PC-3 (cell line): ENCODE data around the gene LRCH4. TPM values are rescaled to one million over a fixed set of nuclear protein-coding genes. Genes with fewer than 3 reads are reported as not detected.

Experiments
- ATAC-seq: fragments of 200-7000 bp; cut with Tn5 transposase; 2 replicates; pipeline ENCODE4 v1.9.1; 2020; ENCODE audit warnings: mild to moderate bottlenecking, moderate library complexity
- BruUV-seq: library from RNA; stranded (reverse); fragments of 400-500 nt; replicated peaks from 2 replicates; lab custom pipeline; 2021; lab: Mats Ljungman, UMichigan
- CTCF ChIA-PET: fragments of 300-600 bp; sonication (Branson Sonifier 250); formaldehyde crosslinking; loops from one replicate; lab custom pipeline; 2022; ENCODE audit warnings: antibody characterized with exemption; lab: Charles Lee
- POLR2A ChIA-PET: fragments of 300-600 bp; sonication (Branson Sonifier 250); formaldehyde crosslinking; loops from one replicate; lab custom pipeline; 2022; ENCODE audit warnings: antibody characterized with exemption; ENCODE audit not compliant: unreplicated experiment; lab: Charles Lee
- DNase-seq: peaks from one replicate; pipeline ENCODE4 v3.0.0-alpha.2; 2015
- H2AFZ ChIP-seq: fragments of 300-600 bp; sonication (generic); 2 replicates; pipeline ENCODE4 v1.6.0; 2016; ENCODE audit warnings: antibody characterized with exemption, low read length
- H3F3A ChIP-seq: fragments of 300-600 bp; sonication (generic); one replicate; pipeline ENCODE4 v1.6.0; 2017; ENCODE audit warnings: antibody characterized with exemption, low read length, control low read depth, mild to moderate bottlenecking; ENCODE audit not compliant: unreplicated experiment
- H3K27ac ChIP-seq: fragments of 300-600 bp; sonication (generic); 2 replicates; pipeline ENCODE4 v1.5.1; 2016; ENCODE audit warnings: mild to moderate bottlenecking, low read length
- H3K27me3 ChIP-seq: fragments of 300-600 bp; sonication (generic); 2 replicates; pipeline ENCODE4 v1.6.1; 2016; ENCODE audit warnings: low read length, mixed read lengths
- H3K36me3 ChIP-seq: fragments of 300-600 bp; sonication (generic); 2 replicates; pipeline ENCODE4 v1.6.1; 2016; ENCODE audit warnings: low read depth, mixed run types, low read length, mixed read lengths
- H3K4me1 ChIP-seq: fragments of 300-600 bp; sonication (generic); 2 replicates; pipeline ENCODE4 v1.5.1; 2016; ENCODE audit warnings: low read length; ENCODE audit not compliant: insufficient read depth
- H3K4me2 ChIP-seq: fragments of 300-600 bp; sonication (generic); 2 replicates; pipeline ENCODE4 v1.6.0; 2016; ENCODE audit warnings: low read length
- H3K4me3 ChIP-seq: fragments of 300-600 bp; sonication (generic); 2 replicates; pipeline ENCODE4 v1.5.1; 2016; ENCODE audit warnings: mild to moderate bottlenecking, low read length, mixed read lengths
- H3K79me2 ChIP-seq: fragments of 300-600 bp; sonication (generic); 2 replicates; pipeline ENCODE4 v1.6.1; 2017; ENCODE audit warnings: low read length, mixed read lengths
- H3K9ac ChIP-seq: fragments of 300-600 bp; sonication (generic); 2 replicates; pipeline ENCODE4 v1.6.0; 2016; ENCODE audit warnings: mild to moderate bottlenecking, low read length
- H3K9me2 ChIP-seq: fragments of 300-600 bp; sonication (generic); replicated peaks from 2 replicates; pipeline ENCODE4 v1.6.1; 2016; ENCODE audit warnings: mixed run types, low read length, mixed read lengths
- H3K9me3 ChIP-seq: fragments of 300-600 bp; sonication (generic); 2 replicates; pipeline ENCODE4 v1.6.1; 2016; ENCODE audit warnings: low read length, mixed read lengths
- H4K20me1 ChIP-seq: fragments of 300-600 bp; sonication (generic); 2 replicates; pipeline ENCODE4 v1.6.1; 2016; ENCODE audit warnings: low read length, mixed read lengths
- CTCF ChIP-seq: fragments of 300-600 bp; sonication (generic); conservative IDR thresholded peaks from 2 replicates; pipeline ENCODE4 v1.5.1; 2017; ENCODE audit warnings: antibody characterized with exemption, low read depth, mild to moderate bottlenecking, low read length
- EZH2 ChIP-seq: fragments of 300-600 bp; sonication (generic); IDR thresholded peaks from one replicate; pipeline ENCODE4 v1.6.1; 2017; ENCODE audit warnings: antibody characterized with exemption, mild to moderate bottlenecking, low read length; ENCODE audit not compliant: unreplicated experiment
- EZH2phosphoT487 ChIP-seq: fragments of 300-600 bp; sonication (generic); IDR thresholded peaks from 2 replicates; pipeline ENCODE4 v1.6.1; 2018; ENCODE audit warnings: mild to moderate bottlenecking, antibody characterized with exemption, low read length, borderline replicate concordance
- intact Hi-C: fragments of 100-400 bp; cut with micrococcal nuclease; formaldehyde crosslinking; loops from 2 replicates; pipeline ENCODE4 v1.9.0; 2023
- total RNA-seq: library from RNA; depleted of rRNA; stranded (reverse); fragments of >200 nt; gene quantifications from 2 replicates; pipeline ENCODE4 v1.2.3, GENCODE V29; 2014

LRCH4 gene
- total RNA-seq, 1 experiment from 2014 or later = 15.6 TPM

DNA sequence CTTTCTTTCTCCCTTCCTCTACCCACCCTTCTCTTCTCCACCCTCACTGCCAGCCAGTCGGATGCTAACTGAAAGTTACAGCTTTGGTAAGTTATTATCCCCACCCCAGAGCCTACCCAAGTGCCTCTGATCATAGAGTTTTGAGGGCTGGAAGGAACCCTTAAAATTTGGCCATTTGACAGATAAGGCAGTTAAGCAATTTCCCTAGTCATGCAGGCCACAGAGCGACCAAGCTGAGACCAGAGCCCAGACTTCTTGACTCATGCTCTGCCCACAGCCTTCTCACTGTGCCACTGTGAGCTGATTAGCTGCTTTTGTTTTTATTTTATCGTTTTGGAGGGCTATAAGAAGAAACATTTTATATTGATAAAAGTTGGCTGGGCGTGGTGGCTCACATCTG, 29.4 kb downstream of the LRCH4 start:
- Histone ChIP-seq H3F3A (no peaks in the 10 kb centered on the region), H3K4me1 (no peaks in the 10 kb centered on the region), H2AFZ (no peak overlapping the region), H3K4me3 (no peak overlapping the region), H3K9me2 (no peaks in the 10 kb centered on the region), H3K9ac (no peak overlapping the region), H3K9me3 (no peaks in the 10 kb centered on the region), H3K4me2 (no peak overlapping the region), H3K79me2 (no peaks in the 10 kb centered on the region), H3K36me3 (0 out of 2 replicates have a peak, but pooled peaks cover 4% of the 10 kb centered on the region), H4K20me1 (no peaks in the 10 kb centered on the region), H3K27ac (no peak overlapping the region), H3K27me3 (no peaks in the 10 kb centered on the region)
- no TSS peak for BruUV-seq
- ChIA-PET POLR2A (no interaction called here), CTCF (no interaction called here)
- DNase-seq (no peak), ATAC-seq (no peak)
- TF ChIP-seq EZH2phosphoT487 (no peak), EZH2 (no peak), CTCF (no peak)
- intact Hi-C loops = no loop called here

DNA sequence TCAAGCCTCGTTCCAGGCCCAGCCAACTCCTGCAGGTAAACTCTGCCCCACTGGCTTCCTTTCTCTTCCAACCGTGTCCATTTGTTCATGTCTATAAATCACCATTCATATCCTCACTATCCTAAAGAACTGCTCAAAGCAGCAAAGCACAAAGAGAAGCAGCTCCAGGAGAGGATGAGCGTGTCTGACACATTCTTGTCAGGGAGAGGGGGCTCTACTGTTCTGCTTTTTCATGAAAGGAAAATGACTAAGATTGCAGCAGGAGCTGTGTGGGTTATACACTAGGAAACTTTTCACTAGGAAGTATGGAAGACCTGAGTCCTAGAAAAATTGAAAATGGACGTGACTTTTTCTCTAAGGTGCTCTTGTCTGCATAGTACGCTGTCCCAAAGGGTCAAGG, 30.2 kb downstream of the LRCH4 start:
- BruUV-seq = TSS peak; percentile 15
- Histone ChIP-seq H3K9ac (no peak overlapping the region), H3K79me2 (no peaks in the 10 kb centered on the region), H3K36me3 (0 out of 2 replicates have a peak, but pooled peaks cover 4% of the 10 kb centered on the region), H3F3A (no peaks in the 10 kb centered on the region), H2AFZ (no peak overlapping the region), H3K4me3 (no peak overlapping the region), H3K4me1 (no peaks in the 10 kb centered on the region), H3K9me3 (no peaks in the 10 kb centered on the region), H3K27ac (no peak overlapping the region), H3K27me3 (no peaks in the 10 kb centered on the region), H3K4me2 (no peak overlapping the region), H3K9me2 (no peaks in the 10 kb centered on the region), H4K20me1 (no peaks in the 10 kb centered on the region)
- ATAC-seq (no peak), DNase-seq (no peak)
- CTCF ChIA-PET = no interaction called here
- POLR2A ChIA-PET = no interaction called here
- TF ChIP-seq CTCF (no peak), EZH2phosphoT487 (no peak), EZH2 (no peak)
- intact Hi-C loops = no loop called here

DNA sequence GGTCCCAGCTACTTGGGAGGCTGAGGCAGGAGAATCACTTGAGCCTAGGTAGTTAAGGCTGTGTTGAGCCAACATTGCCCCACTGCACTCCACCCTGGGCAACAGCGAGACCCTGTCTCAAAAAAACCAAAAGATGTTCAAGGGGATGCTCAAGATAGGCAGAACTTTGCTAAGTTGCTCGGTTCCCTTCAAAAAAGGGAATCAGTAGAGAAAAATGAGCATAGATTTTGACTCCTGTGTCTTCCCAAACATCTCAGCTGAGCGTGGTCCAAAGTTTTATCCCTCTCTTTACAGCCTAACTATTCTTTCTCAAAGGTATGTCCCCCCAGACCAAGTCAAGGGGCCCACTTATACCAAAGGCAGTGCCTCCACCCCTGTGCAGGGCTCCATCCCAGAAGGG, 32.9 kb downstream of the LRCH4 start:
- H3K27me3 ChIP-seq = no peaks in the 10 kb centered on the region
- no peak overlapping the region for H3K27ac ChIP-seq
- intact Hi-C loops = no loop called here
- H2AFZ ChIP-seq = no peak overlapping the region
- no TSS peak for BruUV-seq
- H3K4me1 ChIP-seq = no peaks in the 10 kb centered on the region
- peaks cover 8% of the 10 kb centered on the region; the same call in 1 of the 2 replicates for H3K36me3 ChIP-seq
- no peaks in the 10 kb centered on the region for H3K9me2 ChIP-seq
- ATAC-seq (no peak), DNase-seq (no peak)
- TF ChIP-seq EZH2phosphoT487 = no peak
- TF ChIP-seq CTCF = no peak
- TF ChIP-seq EZH2 = no peak
- 0 out of 2 replicates have a peak, but pooled peaks cover under 1% of the 10 kb centered on the region for H3K79me2 ChIP-seq
- no peak overlapping the region for H3K4me3 ChIP-seq
- no peaks in the 10 kb centered on the region for H3F3A ChIP-seq
- no peaks in the 10 kb centered on the region for H4K20me1 ChIP-seq
- POLR2A ChIA-PET = no interaction called here
- no peak overlapping the region for H3K9ac ChIP-seq
- H3K9me3 ChIP-seq = no peaks in the 10 kb centered on the region
- CTCF ChIA-PET = no interaction called here
- H3K4me2 ChIP-seq = no peak overlapping the region
